Mucosa of descending colon (tissue), 3 donors: ENCODE data around the gene ITGAE. TPM values are rescaled to one million over a fixed set of nuclear protein-coding genes. Genes with fewer than 3 reads are reported as not detected.
A peak's percentile ranks its signal among the peaks of the same experiment; 100 is the strongest.

Experiments used
- ATAC-seq: fragments of 200-7000 bp; cut with Tn5 transposase; one replicate; pipeline ENCODE4 v1.9.1; 2020; ENCODE audit warnings: mild to moderate bottlenecking, moderate library complexity
- DNase-seq, 3 donors: peaks; one replicate each; pipeline ENCODE4 v3.0.0-alpha.2; 2020
- H3K36me3 ChIP-seq: fragments of 200-600 bp; one replicate; pipeline ENCODE4 v1.8.0; 2021; ENCODE audit warnings: low read depth, mild to moderate bottlenecking
- H3K4me1 ChIP-seq: fragments of 200-600 bp; one replicate; pipeline ENCODE4 v1.8.0; 2021; ENCODE audit warnings: low read depth, mild to moderate bottlenecking
- H3K4me3 ChIP-seq: fragments of 200-600 bp; one replicate; pipeline ENCODE4 v1.8.0; 2021; ENCODE audit warnings: mild to moderate bottlenecking
- H3K9me3 ChIP-seq: fragments of 200-600 bp; one replicate; pipeline ENCODE4 v1.8.0; 2021; ENCODE audit warnings: mild to moderate bottlenecking
- intact Hi-C, 2 donors: fragments of 100-400 bp; cut with DNase I in 1 of 2; cut with micrococcal nuclease in 1 of 2; formaldehyde crosslinking; loops; one replicate each; pipeline versions ENCODE4 v1.11.0 to v1.11.1; 2022; cut with DNase I, micrococcal nuclease
- total RNA-seq, 3 donors: library from RNA; stranded (reverse); fragmentation: NEBNext Ultra II Directional in 2 of 3; extraction: Animal tissue kit (Norgen Biotek cat#: 25700) in 2 of 3; gene quantifications; one replicate each; pipeline versions ENCODE4 v1.2.1 to v1.2.4, GENCODE V29; 2021 to 2023
- TF ChIP-seq, protein P1 (sequence below): fragments of 200-600 bp; IDR thresholded peaks from one replicate; pipeline ENCODE4 v1.8.0; 2022; ENCODE audit warnings: antibody characterized with exemption, mild to moderate bottlenecking
- donor health status: DM: no; HTN: no; CAD: no; lungs with moderate emphysema.
- donor health status: DM: no; HTN: no; CAD: no.
- donor health status: DM: no; HTN: yes; CAD: no.

ITGAE gene
- total RNA-seq, 3 donors from 2014 or later: 17.2 to 24.1 (median 17.6) TPM

DNA sequence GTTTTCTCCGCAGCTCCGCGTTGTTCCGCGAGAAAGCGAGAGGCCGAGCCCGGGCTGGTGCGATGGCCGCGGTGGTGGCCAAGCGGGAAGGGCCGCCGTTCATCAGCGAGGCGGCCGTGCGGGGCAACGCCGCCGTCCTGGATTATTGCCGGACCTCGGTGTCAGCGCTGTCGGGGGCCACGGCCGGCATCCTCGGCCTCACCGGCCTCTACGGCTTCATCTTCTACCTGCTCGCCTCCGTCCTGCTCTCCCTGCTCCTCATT, 132.0 kb downstream of the ITGAE start:
- ATAC-seq: no peak
- intact Hi-C loops: no loop called here

DNA sequence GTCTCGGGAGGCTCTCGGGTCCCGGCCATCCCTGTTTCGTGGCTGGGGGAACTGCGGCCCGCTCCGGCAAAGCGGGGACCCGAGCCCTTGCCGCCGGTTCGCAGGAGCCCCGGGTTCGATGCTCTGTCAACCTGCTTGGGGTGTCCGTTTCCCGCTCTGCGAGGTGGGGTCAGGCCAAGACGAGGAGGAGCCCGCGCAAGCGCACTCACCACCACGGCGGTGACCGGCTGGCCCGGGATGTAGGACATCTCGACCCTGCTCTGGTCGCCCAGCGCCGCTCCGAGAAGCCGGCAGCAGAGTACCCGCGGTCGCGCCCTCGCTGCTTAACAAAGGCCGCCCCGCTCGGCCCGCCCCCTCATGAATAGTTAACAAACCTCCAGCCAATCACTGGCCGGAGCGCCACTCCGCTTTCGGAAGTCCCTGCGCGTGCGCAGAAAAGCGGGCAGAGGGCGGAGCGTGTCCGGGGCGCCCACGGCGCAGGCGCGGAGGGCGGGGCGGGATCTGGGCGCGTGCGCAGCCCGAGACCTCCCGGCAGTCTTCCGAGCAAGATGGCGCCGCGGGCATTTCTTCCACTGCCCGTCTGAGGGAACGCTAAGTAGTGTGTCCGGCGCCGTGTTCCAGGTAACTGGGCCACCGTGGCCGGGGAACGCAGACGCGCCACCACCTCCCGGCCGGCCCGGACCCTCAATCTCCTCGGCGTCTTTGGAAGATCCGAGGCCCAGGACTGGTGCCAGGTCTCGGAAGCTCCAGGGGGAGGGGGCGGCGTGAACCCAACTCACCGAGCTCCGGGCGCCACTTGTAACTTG, 132.5 kb downstream of the ITGAE start, which contains the start of the genes EMC6 and TAX1BP3:
EMC6 (plus strand) TSS at position 534 of the 806 bp plus-strand sequence. CDS start 335 bp downstream, outside the sequence.
TAX1BP3 (minus strand) TSS at position 300 of the 806 bp plus-strand sequence; CDS start at position 248, 52 bp downstream.
- Histone ChIP-seq H3K9me3 (no peaks in the 10 kb centered on the region), H3K4me3 (peak within 1 kb of the TSS; percentile 94), H3K4me1 (peaks cover 26% of the 10 kb centered on the region), H3K36me3 (peaks cover 9% of the 10 kb centered on the region)
- intact Hi-C loops: no loop called here
- ATAC-seq (peak; percentile 90), DNase-seq (peak; percentile 99 to 100 (median 99))
- TF ChIP-seq, protein P1, sequence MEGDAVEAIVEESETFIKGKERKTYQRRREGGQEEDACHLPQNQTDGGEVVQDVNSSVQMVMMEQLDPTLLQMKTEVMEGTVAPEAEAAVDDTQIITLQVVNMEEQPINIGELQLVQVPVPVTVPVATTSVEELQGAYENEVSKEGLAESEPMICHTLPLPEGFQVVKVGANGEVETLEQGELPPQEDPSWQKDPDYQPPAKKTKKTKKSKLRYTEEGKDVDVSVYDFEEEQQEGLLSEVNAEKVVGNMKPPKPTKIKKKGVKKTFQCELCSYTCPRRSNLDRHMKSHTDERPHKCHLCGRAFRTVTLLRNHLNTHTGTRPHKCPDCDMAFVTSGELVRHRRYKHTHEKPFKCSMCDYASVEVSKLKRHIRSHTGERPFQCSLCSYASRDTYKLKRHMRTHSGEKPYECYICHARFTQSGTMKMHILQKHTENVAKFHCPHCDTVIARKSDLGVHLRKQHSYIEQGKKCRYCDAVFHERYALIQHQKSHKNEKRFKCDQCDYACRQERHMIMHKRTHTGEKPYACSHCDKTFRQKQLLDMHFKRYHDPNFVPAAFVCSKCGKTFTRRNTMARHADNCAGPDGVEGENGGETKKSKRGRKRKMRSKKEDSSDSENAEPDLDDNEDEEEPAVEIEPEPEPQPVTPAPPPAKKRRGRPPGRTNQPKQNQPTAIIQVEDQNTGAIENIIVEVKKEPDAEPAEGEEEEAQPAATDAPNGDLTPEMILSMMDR: no peak

More for the DNA sequence above, 132.0 kb downstream of the ITGAE start:
- DNase-seq: no peak
- TF ChIP-seq, protein P1: no peak
- Histone ChIP-seq H3K36me3 (peaks cover 5% of the 10 kb centered on the region), H3K9me3 (no peaks in the 10 kb centered on the region), H3K4me1 (peaks cover 26% of the 10 kb centered on the region), H3K4me3 (peak overlapping the region; percentile 94)

DNA sequence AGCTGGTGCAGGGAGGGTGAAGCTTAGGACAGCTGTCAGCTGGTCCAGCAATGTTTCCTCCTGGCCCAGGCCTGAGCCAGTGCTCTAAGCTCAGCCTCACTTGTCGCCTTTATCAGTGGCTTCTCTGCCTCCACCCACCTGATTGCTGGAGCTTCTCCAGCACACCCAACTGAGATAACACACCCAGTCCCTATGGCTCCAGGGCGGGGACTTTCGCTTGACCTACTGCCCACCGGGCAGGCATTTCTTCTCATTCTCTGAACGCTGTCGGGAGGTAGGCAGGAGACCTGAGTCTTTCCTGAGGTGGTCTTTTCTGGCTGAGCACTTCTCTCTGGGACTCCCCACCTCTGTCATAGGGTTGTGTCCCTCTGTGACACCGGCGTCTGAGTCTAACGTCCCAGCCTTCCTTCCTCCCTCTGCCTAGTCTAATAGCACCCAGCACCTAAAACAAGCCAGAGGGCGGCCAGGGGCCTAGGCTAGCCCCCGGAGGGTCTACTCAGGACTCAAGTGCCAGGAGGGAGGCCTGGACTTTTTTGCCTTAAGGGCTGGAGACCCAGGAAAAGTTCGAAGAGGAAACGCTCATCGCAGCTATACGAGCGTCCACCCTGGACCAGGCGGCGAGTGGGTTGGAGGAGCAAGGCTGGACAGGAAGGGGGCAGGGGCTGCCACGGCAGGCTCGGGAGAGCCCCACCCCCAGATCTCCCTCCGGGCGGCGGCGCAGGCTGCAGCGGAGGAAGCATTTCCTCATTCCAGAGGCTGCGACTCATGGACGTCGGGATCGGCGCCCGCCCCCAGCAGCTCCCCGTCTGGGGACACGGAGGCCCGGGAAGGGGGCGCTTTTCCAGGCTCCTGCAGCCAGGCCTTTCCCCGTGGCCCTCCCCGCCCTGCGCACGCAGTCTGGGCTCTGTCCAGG, 133.4 kb downstream of the ITGAE start:
- intact Hi-C loops: no loop called here
- peaks cover 26% of the 10 kb centered on the region for H3K4me1 ChIP-seq

DNA sequence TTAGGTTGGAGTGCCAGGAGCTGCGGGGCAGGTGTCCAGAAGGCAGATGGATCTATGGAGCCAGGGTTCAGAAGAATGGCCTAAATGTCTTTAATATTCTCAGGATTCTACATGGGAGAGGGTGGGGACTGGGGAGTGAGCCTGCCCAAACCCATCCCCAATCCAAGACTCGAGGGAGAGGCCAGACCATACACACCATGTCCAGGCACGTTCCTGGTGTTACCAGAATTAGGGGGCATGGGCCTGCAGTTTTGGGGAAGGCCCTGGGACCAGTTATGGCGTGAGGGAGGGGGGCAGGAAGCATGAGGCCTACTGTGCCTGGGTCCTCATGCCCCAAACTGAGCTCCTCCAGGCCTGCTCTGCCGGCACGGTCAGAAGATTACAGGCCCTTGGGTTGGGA, 134.5 kb downstream of the ITGAE start:
- peaks cover 14% of the 10 kb centered on the region for H3K36me3 ChIP-seq
- DNase-seq: no peak
- TF ChIP-seq, protein P1: no peak
- H3K9me3 ChIP-seq: no peaks in the 10 kb centered on the region
- intact Hi-C loops: no loop called here
- no peak overlapping the region for H3K4me3 ChIP-seq
- peaks cover 26% of the 10 kb centered on the region for H3K4me1 ChIP-seq
- ATAC-seq: no peak

More for the DNA sequence above, 133.4 kb downstream of the ITGAE start:
- peaks cover 14% of the 10 kb centered on the region for H3K36me3 ChIP-seq
- peak; percentile 84 for ATAC-seq
- H3K4me3 ChIP-seq: peak overlapping the region; percentile 94
- DNase-seq: peak; percentile 91 to 93 (median 92)
- no peaks in the 10 kb centered on the region for H3K9me3 ChIP-seq
- TF ChIP-seq, protein P1: no peak

DNA sequence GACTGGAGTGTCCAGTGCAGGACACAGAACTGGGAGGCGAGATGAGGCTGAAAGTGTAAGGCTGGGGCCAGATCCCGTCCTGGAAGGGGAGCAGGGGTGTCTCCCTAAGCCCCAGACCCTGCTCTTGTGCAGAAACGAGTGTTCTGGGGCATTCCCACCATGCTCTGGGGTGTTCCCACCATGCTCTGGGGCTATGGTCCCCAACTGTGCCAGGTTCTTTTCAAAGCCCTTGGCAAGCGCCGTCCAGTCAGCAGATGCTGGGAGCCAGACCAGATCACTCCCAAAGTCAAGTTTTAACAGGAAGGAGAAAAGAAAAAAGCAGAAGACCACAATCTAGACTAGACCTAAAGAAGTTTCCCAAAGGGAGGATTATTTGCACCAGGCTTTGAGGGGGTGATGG, 135.2 kb downstream of the ITGAE start:
- TF ChIP-seq, protein P1: no peak
- ATAC-seq (no peak), DNase-seq (no peak)
- intact Hi-C loops: no loop called here
- Histone ChIP-seq H3K9me3 (no peaks in the 10 kb centered on the region), H3K4me1 (peaks cover 26% of the 10 kb centered on the region), H3K4me3 (no peak overlapping the region), H3K36me3 (peaks cover 14% of the 10 kb centered on the region)

Other genes starting within 250 kb of the ITGAE start
- gene TRPV3, start 243.4 kb downstream of the ITGAE start, total RNA-seq: 10 to 100 TPM in 1 of 3 donors, 1 to 10 TPM in 2; 7.7 to 17.8 (median 8.6) TPM
- gene TRPV1, start 191.8 kb downstream of the ITGAE start, total RNA-seq: 10 to 100 TPM in 1 of 3 donors, 1 to 10 TPM in 2; 7.4 to 14.5 (median 7.8) TPM
- gene SHPK, start 164.9 kb downstream of the ITGAE start, total RNA-seq: 10 to 100 TPM; 13.9 to 27.8 (median 19.0) TPM
- gene CTNS, start 164.4 kb downstream of the ITGAE start, total RNA-seq: 10 to 100 TPM in 2 of 3 donors, 1 to 10 TPM in 1; 9.6 to 13.4 (median 13.1) TPM
- 100 to 1,000 TPM; 162 to 297 (median 197) TPM for gene TAX1BP3, start 132.6 kb downstream of the ITGAE start, total RNA-seq
- 10 to 100 TPM; 29.3 to 41.3 (median 32.8) TPM for gene EMC6, start 132.4 kb downstream of the ITGAE start, total RNA-seq
- gene P2RX5, start 105.0 kb downstream of the ITGAE start, total RNA-seq: 1 to 10 TPM in 2 of 3 donors, under 1 TPM in 1; 0.73 to 2.6 (median 2.2) TPM
- 1 to 10 TPM in 2 of 3 donors, under 1 TPM in 1; 0.70 to 3.6 (median 1.1) TPM for gene HASPIN, start 77.3 kb downstream of the ITGAE start, total RNA-seq
- gene NCBP3, start 45.1 kb upstream of the ITGAE start, total RNA-seq: 10 to 100 TPM; 39.4 to 50.5 (median 44.7) TPM
- 10 to 100 TPM in 1 of 3 donors, 1 to 10 TPM in 2; 4.8 to 11.6 (median 6.2) TPM for gene CAMKK1, start 91.9 kb upstream of the ITGAE start, total RNA-seq
- 1 to 10 TPM; 2.5 to 4.9 (median 3.5) TPM for gene P2RX1, start 115.3 kb upstream of the ITGAE start, total RNA-seq
- gene ATP2A3, start 163.2 kb upstream of the ITGAE start, total RNA-seq: 100 to 1,000 TPM in 2 of 3 donors, 10 to 100 TPM in 1; 72.8 to 253 (median 247) TPM